ENCODE measurements around the gene PPT1.
A peak's percentile ranks its signal among the peaks of the same experiment; 100 is the strongest.

PPT1 gene

DNA sequence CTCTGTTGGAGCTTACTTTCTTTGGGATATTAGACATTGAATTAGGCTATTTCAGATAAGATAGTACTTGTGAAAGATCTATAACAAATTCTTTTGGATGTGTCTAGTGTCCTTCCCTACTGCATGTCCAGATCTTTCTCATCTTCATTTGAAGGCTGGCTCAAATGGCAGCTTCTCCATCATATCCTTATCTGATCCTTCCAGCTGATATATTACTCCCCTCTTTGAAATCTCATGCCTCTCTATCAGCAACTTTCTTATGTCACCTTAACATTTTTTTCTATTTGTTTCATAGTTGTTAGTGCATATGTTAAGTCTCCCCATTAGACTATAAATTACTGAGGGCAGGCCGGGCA is 39.0 kb downstream of the PPT1 start:
- TF ChIP-seq, protein P1, sequence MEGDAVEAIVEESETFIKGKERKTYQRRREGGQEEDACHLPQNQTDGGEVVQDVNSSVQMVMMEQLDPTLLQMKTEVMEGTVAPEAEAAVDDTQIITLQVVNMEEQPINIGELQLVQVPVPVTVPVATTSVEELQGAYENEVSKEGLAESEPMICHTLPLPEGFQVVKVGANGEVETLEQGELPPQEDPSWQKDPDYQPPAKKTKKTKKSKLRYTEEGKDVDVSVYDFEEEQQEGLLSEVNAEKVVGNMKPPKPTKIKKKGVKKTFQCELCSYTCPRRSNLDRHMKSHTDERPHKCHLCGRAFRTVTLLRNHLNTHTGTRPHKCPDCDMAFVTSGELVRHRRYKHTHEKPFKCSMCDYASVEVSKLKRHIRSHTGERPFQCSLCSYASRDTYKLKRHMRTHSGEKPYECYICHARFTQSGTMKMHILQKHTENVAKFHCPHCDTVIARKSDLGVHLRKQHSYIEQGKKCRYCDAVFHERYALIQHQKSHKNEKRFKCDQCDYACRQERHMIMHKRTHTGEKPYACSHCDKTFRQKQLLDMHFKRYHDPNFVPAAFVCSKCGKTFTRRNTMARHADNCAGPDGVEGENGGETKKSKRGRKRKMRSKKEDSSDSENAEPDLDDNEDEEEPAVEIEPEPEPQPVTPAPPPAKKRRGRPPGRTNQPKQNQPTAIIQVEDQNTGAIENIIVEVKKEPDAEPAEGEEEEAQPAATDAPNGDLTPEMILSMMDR (IDR thresholded peaks at IDR 0.05; ENCODE audit: low read depth, low read length): no peak
- no peak for DNase-seq (ENCODE audit: low read depth in 2 of 2)

DNA sequence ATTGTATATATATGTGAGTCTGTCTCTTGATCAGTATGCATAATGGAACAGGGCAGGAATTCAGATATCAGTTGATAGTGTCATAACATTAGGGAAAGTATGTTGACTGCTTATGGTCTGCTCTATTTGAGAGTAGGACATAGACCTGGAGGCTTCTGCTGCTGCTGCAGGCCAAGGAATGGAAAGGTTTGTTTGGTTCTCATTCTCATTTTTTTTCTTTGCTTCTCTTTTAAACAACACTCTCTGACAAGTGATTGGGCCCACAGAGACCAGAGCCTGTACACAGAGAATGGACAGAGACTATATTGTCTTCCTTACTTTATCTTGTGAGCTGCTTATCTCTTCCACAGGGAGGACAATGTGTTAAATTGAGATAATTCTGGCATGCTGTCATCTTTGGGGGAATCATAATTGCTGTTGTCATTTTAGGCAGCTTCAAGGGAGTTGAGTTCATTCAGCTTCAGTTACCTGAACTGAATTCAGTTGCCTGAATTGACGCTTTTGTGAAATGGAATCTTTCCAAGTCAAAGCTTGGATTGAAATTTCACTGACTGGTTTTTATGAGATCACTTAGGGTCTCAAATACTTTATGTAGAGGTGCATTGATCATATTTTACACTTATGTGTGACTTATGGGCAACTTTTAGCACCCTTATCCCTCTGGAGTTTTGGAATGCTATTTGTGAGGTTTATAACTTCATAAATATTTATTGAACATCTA is 39.6 kb downstream of the PPT1 start:
- no peak for DNase-seq (ENCODE audit: low read depth in 2 of 2)
- TF ChIP-seq, protein P1 (IDR thresholded peaks at IDR 0.05; ENCODE audit: low read depth, low read length): no peak
- H3K4me3 ChIP-seq (replicated peaks in 1 of 2; ENCODE audit: low read depth in 2 of 2, low read length in 2 of 2): no peak overlapping the region

More for the DNA sequence above, 39.0 kb downstream of the PPT1 start:
- H3K4me3 ChIP-seq (replicated peaks in 1 of 2; ENCODE audit: low read depth in 2 of 2, low read length in 2 of 2): no peak overlapping the region

DNA sequence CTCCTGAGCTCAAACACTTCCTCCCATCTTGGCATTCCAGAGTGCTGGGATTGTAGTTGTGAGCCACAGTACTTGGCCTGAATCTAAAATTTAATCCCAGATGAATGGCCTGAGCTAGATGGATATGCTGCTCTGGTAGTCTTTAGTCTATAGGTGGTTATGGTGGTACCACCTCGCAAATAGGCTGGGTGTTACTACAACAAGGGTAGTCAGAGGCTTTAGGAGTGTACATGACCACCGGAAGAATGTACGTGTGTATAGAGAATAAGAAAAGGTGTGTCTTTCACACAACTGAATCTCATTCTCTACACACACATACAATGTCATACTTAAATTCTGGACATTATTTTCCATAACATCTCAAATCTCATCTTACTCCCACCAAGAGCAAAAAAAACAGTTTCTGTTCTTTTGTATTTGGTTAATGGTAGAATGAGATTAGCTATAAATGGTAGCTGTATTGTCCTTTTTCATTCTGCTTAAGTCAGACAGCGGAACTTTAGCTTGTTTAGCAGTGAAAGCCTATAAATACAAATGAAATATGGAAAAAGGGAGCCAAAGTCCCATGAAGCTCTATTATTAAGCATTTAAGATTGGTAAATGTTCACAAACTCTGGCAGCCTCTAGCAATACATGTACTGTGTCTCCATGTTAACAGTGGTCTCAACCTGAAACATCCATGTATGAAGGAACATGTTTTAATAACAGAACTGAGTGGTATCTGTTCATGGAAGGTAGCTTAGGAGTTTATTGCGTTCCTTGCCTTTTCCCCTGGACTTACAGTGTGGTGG is 40.3 kb downstream of the PPT1 start:
- TF ChIP-seq, protein P1 (IDR thresholded peaks at IDR 0.05; ENCODE audit: low read depth, low read length): no peak
- H3K4me3 ChIP-seq (replicated peaks in 1 of 2; ENCODE audit: low read depth in 2 of 2, low read length in 2 of 2): no peak overlapping the region
- no peak for DNase-seq (ENCODE audit: low read depth in 2 of 2)

DNA sequence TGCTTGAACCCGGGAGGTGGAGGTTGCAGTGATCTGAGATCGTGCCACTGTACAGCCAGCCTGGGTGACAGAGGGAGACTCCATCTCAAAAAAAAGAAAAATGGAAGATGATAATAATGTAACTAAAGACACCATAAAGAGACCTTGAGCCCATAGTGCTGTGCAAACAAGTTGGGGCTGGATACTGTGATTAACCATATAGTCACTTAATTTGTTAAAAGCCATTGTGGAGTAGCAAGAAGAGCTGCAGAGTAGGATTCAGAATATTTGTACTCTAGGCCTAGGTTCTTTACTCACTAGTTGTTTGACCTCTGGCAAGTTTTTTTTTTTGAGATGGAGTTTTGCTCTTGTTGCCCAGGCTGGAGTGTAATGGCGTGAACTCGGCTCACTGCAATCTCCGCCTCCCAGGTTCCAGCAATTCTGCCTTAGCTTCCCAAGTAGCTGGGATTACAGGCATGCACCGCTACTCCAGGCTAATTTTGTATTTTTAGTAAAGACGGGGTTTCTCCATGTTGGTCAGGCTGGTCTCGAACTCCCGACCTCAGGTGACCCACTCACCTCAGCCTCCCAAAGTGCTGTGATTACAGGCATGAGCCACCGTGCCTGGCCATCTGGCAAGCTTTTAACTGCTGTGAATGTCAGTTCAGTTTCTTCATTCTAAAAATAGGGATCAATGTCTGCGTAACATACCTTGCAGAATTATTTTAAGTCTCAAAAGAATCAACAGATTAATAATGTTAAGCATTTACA is 43.7 kb downstream of the PPT1 start:
- TF ChIP-seq, protein P1 (IDR thresholded peaks at IDR 0.05; ENCODE audit: low read depth, low read length): no peak
- H3K4me3 ChIP-seq (replicated peaks in 1 of 2; ENCODE audit: low read depth in 2 of 2, low read length in 2 of 2): no peak overlapping the region
- DNase-seq (ENCODE audit: low read depth in 2 of 2): no peak

DNA sequence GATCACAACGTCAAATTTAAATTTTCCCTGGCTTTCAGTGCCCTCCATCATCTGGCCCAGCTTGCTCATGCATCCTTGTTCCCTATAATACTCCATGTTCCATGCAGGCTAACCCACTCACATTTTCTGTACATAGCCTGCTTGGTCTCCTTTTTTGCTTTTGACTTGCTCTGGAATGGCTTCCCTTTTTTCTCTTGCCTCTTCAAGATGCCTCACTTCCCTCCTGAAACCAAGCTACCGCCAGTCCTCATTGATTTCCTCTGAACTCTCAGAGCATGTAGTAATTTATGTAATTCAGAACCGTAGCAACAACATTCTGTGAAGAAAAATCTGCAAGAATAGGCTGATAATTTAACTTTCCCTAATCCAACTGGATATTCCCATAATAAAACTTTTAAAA is 46.2 kb downstream of the PPT1 start:
- DNase-seq (ENCODE audit: low read depth in 2 of 2): no peak
- TF ChIP-seq, protein P1 (IDR thresholded peaks at IDR 0.05; ENCODE audit: low read depth, low read length): no peak

DNA sequence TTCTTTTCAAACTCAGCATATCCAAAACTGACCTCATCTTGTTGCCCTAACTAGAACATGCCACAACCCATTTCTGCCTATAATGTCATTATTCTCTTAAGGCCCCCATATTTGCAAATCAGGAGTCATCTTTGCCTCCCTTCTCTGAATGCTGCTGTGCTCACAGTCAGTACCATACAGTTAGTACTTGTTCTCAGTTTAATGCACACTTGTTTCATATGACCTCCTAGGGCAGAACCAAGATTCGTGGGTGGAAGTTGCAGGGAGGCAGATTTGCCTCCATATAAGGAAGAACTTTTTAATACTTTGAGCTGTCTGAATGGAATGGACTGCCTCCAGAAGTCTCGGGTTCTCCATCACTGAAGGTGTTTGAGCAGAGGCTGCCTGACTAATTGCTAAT is 47.3 kb downstream of the PPT1 start:
- H3K4me3 ChIP-seq (replicated peaks in 1 of 2; ENCODE audit: low read depth in 2 of 2, low read length in 2 of 2): no peak overlapping the region
- TF ChIP-seq, protein P1 (IDR thresholded peaks at IDR 0.05; ENCODE audit: low read depth, low read length): no peak
- peak in 1 of 2 donors; percentile 25 for DNase-seq (ENCODE audit: low read depth in 2 of 2)

More for the DNA sequence above, 46.2 kb downstream of the PPT1 start:
- H3K4me3 ChIP-seq (replicated peaks in 1 of 2; ENCODE audit: low read depth in 2 of 2, low read length in 2 of 2): no peak overlapping the region
